Midbrain (tissue), 1 donor: ENCODE measurements around the gene CLSTN2.

Experiments used
- DNase-seq: peaks from one replicate; lab custom pipeline; 2025; lab: John Stamatoyannopoulos, UW

Gene CLSTN2

DNA sequence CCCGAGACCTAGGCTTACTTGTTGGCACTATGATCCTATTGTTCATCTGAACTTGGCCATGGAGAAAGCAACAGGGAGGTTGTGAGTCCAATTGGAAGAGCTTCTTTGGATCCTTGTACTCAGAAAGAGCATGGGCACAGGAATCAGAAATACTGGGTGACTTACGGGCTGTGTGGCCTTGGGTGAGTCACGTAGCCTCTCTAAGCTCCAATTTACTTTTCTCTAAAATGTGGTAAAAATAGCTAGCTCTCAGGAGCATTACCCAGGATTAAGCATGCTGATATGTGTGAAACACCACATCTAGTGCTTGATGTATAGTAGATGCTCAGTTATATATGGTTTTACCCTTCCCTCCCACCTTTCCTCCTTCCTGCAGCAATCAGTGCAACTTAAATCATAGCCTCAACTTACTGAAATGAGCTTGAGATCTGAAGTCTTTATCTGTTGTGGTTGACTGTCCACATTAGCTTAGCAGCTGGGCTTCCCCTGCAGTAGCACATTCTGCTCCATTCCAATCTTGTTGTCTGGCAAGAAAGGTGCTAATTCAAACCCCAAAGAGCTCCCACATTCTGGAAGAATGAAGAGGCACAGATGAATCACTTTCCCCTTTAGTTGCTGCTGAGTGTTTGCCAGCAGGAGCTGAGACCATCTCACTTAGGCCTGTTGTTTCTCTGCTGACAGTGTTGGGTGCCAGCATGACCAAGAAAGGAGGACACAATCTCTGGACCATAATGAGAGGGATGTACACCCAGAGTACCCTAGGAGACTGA is 443.8 kb downstream of the CLSTN2 start:
- no peak for DNase-seq

DNA sequence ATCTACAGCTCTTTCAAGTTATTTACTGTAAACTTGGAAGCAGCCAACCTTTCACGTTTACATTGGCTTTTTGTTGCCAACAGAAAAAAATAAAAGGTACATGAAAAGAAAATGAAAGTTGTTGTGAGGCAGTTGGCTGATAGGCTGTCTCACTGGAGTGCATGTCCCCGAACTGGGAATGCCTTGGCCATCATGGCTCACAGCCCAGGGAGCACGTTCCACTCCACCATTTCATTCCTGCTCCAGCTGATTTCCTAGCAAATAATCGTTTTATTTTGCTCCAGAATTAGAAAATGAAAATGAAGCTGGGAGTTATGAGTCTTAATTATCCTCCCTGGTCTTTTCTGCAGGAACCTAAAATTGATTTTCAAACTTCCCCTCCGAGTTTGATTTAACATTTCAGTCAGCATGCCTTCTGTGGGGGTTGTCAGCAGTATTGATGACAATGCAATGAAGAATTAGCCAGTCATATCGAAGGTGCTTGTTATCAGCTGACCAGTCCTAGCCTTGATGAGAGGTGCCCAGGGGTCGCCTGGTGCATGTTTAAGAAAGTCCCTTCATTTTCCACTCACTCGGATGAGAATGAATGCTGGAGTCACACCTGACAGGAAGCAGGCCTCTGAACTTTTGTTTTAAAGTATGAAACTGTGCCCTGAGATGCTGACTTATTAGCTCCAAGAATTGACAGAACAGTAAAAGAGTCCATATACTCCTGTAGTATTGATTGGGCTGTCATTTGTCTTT is 449.2 kb downstream of the CLSTN2 start:
- no peak for DNase-seq

DNA sequence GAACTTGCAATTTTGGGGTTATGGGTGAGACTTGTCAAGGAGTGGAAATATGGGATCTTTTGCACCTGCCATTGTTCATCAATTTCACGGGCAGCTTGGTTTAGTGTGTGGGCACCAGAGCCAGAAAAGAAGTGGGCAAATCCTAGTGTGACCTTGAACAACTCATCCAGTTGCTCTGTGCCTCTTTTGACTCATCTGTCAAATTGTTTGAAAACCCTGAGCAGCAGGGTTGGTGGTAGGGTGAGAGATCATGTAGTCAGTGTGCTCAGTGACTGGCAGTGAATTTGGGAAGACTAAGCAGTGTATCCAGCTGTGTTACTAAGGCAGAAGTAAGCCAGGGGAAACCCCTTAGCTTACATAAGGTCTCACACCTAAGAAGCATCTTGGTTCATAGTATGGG is 449.9 kb downstream of the CLSTN2 start:
- no peak for DNase-seq

DNA sequence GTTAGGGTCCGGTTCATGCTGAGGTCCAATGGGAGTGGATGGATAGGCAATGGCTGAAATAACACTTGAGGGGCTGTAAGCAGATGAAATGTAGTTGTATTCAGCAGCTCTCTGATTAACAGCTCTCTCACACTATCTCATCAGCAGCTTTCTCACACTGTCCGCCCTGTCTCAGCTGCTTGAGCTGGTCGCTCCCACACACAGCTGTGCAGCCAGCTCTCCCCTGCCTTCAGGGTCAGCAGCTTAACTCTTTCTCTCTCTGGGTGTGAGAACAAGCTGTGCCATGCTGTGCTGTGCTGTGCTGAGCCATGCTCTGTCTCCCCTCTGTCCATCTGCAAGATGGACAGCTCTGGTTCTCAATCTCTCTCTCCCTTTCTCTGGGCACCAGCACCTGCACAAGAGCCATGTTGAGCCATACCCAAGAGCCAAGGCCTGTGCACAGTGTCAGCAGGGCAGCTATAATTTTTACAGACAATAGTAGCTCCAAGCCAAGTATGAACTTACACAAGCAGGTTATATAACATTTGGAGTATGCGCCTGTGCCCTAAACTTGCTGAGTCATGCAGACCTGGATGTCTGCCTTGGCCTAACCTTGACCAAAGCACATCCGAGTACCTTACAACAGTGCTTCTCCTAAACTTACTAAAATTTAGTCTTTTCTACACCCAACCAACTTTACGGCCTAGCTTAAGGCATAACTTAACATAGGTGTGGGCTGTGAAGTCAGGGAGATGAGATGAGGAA is 451.5 kb downstream of the CLSTN2 start:
- DNase-seq: no peak

DNA sequence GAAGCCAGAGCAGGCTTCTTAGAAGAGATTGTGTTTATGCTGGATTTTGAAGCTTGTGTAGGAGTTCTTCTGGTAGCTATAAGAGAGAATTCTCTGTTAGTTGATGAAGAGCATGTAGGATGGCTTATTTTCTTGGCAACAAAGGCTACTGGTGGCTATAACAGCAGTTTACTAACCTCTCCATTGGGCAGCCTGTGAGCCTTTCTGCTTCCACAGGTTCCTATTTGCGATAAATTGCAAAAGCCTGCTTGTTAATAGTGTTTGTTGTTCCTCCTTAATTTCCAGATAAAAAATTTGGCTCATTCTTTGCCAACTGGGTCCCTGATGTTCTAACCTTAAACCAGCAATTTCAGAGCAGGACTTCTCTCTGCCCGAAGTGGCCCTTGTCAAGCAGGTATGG is 452.3 kb downstream of the CLSTN2 start:
- no peak for DNase-seq

DNA sequence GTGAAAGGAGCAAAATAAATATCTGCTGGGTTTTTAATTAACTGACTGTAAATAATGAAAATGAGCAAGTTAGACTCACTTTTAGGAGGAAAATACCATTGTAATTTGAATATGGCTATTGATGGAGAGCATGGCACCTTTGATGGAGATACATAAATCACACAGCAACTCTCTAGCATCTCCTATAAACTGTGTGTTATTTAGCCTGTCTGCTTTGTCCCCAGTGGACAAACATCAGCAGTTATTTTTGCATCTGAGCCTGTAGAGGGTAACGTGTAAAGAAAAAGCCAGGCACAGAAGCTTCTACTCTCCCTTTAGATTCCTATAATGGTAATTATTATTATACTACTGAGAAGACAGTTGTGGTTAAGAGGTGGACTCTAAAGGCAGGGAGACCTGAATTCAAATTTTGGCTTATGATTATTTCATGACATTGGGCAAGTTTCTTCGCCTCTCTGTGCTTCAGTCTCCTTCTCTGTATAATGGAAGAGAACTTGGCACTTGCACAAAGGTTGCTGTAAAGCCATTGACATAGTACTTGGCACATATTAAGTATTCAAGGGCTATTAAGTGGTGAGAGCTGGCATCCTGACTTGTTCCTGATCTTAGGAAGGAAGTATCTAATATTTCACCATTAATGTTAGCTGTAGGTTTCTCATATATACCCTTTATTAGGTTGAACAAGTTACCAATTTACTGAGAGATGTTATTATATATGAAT is 453.4 kb downstream of the CLSTN2 start:
- no peak for DNase-seq

DNA sequence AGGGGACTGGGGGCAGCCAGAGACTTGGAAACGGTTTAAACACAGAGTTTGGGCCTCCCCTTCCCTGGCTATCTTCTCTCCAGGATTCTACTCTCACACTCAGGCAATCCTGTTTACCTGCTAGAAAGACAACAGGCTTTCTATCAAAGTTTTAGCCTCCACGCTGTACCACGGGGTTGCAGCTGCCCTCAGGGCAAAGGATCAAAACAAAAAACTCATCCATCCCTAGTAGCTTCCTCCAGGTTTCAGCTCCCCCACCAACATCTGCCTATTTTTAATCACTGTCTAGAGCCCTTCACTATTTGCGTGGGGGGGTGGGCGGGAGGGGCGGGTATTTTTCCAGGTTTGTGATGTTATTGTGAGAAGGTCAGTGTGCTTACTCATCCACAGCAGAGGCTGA is 456.1 kb downstream of the CLSTN2 start:
- no peak for DNase-seq

DNA sequence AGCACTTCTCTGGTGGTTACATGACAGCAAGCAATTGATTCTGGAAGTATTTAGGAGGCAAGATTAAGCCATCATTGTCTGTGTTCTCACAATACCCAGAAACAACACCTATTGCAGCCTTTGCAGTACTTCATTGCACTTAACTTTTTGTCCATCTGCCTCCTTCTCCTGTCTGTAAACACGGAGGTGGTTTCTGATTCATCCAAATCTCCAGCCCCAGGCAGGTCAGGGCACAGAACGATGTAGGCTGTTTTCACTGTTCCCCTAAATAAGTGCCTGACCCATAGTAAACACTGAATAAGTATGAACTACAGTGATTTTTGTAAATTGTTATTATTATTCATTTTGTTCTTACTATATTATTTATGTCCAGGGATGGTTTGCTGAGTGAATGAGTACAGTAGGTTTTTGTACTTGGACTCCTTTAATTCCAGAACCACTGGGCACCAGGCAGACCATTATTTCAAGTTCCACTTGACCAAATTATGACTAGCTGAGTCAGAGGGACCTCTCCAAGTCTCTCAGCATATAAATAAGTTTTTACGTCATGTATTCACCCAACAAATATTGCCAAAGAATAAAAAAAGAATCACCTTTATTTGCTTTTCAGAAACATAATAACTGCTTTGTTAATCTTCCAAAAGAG is 459.6 kb downstream of the CLSTN2 start:
- DNase-seq: no peak

DNA sequence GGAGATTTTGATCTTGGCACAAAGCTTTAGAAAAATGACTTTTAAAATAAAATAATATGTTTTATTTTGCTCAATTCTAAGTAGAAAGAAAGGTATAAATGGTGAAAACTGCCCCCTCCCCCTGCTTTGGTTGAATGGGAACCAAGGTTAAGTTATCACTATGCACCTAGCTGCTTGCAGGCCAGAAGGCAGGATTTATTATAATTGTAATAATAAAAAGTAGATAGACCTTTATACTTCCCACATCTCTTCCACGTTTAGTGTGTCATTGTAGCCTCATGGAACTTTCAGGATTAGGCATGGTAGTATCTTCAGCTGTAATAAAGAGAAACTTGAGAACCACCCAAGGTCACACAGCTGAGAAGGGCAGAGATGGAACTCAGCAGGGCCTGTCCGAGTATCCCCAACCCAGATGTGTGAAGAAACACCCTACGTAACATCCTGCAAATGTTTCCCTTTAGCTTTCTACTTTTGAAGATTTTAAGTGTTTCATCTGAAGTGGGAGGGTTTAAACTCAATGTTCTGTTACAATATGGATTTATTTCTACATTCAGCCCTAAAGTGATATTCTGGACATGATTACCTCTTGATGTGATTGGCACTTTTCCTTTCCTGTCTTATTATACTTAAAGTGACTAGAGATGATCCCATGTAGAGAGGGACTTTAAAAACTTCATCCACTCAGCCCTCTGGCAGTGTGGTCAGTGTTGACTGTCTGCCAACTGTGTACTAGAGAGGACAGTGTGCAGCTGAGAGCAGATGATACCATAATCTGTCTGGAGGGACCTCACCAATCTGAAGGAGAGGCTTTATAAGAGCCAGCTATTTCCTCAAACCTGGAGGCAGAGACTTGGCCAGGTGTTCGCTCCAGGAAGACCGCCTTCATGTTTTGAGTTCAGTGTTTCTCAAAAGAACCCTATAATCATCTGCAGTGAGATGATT is 460.4 kb downstream of the CLSTN2 start:
- DNase-seq: no peak

DNA sequence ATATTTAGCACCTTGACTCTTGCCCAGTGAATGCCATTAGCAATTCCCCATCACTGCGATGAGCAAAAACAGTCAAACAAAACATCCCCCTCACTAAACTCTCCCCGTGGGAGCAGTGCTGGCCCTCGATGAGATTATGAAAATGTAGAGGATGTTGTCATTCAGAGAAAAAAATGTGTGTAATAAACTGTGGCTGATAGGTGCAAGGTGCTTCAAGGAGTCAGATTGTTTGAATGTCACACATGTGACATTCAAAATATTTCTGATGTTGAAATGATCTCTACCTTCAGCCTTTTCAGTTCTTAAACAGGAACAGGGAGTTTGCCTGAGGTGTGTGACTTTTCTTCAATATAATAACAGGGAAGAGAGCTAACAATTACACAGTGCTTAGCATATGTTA is 461.1 kb downstream of the CLSTN2 start:
- no peak for DNase-seq

DNA sequence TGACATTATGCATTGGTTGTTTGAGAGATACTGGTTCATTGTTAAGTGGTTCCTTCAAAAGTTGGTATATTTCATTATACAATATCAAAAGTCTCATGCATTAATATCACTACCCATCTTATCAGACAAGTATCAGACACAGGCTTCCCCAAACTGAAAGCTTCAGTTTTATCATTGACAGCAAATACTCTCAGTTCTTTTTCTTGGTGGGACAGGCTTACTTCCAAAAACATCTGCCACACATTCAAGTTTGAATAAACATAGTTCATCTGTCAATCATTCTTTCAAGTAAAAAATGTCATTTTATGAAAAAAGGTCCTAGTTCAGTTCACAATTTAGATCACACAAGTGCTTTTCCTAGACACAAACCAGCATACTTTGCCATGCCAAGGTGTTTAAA is 462.9 kb downstream of the CLSTN2 start:
- no peak for DNase-seq

DNA sequence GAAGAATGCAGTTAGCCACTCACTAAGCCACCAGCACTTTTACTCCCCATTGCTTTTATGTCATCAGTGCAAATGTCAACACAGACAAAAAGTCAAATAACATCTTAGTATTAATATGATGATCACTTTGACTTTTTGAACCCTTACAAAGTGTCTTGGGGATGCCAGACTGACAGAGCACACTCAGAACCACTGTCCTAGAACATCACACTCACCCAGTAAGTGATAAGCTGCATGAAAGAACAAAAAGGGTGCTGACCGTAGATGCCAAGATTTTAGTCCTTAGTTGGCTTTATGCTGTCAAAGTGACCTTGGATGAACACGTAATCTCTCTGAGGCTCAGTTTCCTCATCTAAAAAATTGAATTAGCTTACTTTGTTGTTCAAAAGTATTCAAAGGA is 463.4 kb downstream of the CLSTN2 start:
- DNase-seq: no peak

DNA sequence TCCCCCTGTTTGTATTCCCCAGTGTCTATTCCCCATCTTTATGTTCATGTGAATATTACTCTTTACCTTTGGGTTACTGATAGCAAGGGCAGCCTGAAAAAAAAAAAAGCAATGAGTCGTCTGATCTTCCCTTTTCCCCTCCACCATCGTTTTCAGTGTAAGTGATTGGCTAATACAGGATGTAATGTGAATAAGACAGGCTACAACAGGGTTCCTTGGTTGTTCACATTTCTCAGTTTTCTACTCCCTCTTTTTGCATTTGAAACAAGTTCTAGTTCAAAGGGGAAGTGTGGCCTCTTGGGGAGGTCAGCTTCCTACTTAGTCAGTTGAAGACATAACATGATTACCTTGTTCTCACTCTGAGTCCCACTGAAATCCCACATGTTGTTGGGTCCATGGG is 464.9 kb downstream of the CLSTN2 start:
- no peak for DNase-seq

DNA sequence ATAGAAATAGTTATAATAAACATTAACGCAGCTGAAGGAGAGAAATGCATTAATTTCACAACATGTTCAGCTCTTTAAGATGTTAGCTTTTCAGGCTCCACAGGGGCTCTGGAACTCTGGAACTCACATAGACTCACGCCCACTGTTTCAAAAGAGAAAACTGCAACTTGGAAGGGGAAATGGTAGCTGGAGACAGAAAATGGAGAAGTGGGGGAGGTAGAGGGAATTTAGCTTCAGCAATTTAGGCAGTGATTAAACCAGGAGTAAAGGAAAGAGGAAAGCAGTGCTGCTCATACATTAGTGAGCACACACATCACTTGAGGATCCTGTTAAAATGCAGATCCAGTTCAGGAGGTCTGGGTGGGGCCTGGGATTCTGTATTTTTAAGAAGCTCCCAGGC is 468.1 kb downstream of the CLSTN2 start:
- peak; percentile 2 for DNase-seq

DNA sequence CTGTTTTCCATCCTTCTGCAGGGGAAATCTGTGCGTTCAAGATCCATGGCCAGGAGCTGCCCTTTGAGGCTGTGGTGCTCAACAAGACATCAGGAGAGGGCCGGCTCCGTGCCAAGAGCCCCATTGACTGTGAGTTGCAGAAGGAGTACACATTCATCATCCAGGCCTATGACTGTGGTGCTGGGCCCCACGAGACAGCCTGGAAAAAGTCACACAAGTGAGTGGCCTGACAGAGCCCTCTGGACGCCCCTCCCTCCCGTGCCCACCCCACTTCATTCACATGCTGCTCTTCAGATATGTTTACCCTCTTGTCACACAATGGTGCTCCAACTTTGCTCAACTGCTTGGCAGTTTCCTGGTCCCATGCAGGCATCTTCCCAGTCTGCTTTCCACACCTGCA is 468.6 kb downstream of the CLSTN2 start:
- DNase-seq: no peak

DNA sequence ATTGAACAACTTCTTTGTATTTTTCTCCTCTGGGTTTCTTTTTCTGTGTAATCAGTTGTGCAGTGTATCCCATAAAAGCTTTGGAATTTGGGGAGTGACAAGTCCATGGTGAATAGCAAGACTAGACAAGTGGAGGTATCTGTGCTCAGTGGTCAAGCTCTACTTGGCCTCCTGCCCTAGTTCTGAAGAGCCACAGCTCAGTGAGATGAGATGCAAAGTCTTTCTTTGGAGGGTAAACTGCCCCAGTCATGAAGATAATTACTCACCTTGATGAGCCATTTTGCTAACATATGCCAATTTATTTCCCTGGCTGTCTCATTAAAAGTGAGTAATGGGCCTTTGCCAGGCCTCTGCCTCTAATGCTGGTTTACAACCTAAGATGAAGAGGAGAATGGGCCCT is 471.7 kb downstream of the CLSTN2 start:
- no peak for DNase-seq

DNA sequence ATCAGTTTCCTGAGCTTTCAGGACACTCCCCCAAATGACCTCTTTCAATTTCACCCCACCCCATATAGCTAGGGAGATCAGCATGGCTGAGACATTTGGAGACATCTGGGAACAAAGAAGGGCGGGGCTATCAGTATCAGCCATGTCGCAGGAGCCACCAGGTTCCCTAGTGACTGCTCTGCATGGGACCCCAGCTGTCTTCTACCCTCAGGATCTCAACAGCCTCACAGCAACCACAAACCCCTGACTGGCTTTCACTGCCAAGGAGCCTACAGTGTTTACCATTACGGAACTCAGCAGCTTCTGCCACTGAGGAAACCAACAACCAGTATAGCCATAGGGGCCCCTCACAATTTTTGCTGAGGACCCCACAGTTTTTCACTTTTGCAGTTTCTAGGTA is 473.3 kb downstream of the CLSTN2 start:
- DNase-seq: no peak

DNA sequence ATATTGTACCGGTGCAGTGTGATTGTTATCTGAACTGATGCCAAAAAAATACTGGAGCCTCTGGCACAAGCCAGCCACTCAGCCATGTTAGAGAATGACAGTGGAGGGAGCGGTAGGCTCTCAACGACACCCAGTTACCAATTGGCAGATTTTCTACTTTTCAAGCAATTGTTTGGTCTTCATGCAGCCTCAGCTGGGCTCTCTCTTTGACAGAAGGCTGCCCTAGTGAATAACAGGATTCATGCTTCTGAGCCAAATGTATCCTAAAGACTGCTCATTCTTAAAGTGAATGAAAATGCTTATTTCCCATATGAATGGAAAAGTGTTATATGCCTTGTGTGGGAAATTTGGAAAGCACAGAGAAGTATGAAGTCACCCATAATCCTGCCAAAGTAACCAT is 481.7 kb downstream of the CLSTN2 start:
- no peak for DNase-seq

DNA sequence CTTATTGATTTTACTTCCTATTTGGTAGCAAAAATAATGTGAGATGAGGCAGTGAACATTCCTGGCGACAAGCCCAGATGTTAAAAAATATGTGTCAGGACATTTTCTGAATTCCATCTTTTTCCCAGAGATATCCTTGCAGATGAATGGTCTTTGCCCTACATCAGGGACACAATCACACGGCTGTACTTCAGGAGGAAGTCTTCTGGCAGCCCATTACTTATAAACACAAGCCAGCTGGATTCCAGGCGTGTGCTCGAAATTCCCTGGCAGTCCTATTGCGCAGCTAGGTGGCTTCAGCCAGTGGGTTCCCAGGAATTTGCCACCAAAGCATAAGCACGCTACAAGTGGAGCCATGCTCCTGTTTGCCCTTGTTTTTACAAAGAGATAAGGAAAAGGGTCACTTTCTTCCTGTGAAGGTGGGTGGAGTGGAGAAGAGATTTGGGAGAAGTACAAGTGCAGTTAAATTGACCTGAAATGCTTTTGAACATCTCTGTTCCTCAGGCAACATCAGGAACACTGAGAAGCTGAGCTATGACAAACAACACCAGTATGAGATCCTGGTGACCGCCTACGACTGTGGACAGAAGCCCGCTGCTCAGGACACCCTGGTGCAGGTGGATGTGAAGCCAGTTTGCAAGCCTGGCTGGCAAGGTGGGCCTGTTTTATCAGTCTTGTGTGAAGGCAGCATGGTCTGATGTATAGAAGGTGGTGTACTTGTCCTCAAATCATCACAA is 485.8 kb downstream of the CLSTN2 start:
- DNase-seq: no peak

DNA sequence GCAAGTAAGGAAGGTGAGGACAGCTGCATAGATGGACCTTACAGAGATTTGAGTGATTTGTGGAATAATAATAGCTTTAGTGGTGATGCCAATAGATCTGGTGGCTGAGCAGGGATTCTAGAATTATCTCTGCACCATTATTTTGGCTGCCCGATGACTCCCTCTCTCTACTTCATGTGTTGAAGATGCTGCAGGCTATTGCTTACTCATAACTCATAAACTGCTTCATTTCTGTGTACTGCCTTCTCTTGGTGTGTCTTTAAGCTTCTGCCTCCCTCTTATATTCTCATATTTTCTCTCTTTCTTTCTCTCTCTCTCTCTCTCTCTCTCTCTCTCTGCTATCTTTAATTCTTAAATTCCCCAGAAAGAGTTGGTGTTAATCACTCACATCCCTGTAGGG is 486.9 kb downstream of the CLSTN2 start:
- DNase-seq: no peak
